ENCODE results near the gene FBXW5.

Gene FBXW5

DNA sequence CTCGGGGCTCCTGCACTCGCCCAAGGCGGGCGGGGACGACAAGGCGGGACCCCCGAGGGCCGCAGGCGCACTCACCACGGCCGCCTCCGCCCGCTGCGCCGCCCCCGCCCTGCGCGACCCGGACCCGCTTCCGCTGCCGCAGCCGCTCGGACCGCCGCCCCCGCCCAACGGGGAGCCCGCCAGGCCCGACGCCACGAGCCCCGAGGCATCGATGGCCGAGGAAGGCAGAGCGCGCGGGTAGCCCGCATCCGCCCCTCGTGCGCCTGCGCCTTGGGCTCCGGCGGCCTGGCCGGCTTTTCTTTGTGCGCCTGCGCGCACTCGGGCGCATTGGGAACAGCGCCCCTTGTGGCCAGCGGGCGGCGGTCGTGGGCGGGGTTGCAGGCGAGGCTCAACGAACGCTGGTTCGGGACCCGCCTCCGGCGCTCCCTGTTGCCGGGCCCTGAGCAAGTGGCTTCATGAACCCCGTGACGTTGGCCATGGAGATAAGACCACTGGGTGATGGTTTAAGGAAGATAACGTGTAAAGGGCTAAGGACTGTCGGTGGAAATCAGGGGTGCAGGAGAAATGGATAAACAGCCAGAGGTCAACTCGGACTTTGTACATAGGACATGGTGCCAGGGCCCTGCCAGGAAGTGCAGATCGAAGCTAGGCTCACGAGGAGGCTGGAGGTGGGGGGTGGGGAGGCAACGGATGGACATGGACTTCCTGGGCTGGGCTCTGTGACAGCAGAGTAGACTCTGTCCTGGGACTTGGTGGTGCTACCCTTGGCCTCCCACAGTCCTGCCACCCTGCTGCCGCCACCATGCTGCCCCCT lies at the start of gene FBXW5, which contains the start of gene C8G:
TSS of gene FBXW5 (minus strand) at position 220 of the 814 bp plus-strand sequence. CDS start 655 bp downstream, outside the sequence.
TSS of gene C8G (plus strand) at position 725 of the 814 bp plus-strand sequence. CDS start at position 803, 78 bp downstream.
- peak; percentile 87 to 97 for DNase-seq

DNA sequence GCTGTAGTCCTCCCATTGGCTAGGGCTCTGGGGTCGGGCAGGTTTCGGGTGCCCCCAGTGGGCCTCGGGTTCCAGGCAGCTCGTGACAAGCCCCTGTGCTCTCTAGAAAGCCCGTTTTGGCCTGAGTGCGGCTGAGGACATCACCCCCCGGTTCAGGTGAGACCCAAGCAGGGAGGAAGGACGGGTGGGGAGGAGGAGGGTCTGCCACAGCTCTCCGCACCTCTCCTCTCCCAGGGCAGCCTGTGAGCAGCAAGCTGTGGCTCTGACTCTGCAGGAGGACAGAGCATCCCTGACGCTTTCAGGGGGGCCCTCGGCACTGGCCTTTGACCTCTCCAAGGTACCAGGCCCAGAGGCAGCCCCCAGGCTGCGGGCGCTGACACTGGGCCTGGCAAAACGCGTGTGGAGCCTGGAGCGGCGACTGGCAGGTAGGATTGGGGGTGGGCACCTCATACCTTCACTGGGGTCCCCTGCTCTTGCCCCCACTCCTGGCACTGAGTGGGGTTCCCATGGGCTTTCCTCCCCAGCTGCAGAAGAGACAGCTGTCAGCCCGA lies 48.4 kb upstream of the FBXW5 start:
- no peak for DNase-seq

GRCh38 chr9:136991993-136992818 lies 47.7 kb upstream of the FBXW5 start, which contains the start of gene PAXX:
Gene PAXX (plus strand): TSS chr9:136992422. CDS start chr9:136992444, 22 bp downstream.
- DNase-seq: peak; percentile 74 to 81

- no peak for DNase-seq
Measured at GRCh38 chr9:136990242-136990911, 45.8 kb upstream of the FBXW5 start.

- DNase-seq: no peak
Measured at GRCh38 chr9:136988872-136989271, 44.3 kb upstream of the FBXW5 start.

DNA sequence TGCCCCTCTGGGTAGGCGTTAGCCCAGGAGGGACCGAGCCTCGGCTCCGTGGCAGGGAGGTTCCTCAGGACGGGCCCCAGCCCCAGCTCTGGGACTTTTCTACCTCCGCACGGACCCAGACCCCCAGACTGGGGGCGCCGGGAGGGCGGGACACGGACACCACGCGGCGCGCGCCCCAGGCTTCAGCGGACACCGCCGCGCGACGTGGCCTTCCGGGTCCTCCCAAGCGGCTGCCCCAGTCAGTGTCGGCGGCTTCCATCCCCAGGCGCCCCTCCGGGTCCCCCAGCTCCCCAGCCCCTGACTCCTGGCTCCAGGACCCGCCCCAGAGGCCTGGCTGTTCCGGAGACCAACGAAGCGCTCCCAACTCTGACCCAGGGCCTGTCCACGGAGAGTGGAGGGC lies 41.3 kb upstream of the FBXW5 start:
- no peak for DNase-seq

DNA sequence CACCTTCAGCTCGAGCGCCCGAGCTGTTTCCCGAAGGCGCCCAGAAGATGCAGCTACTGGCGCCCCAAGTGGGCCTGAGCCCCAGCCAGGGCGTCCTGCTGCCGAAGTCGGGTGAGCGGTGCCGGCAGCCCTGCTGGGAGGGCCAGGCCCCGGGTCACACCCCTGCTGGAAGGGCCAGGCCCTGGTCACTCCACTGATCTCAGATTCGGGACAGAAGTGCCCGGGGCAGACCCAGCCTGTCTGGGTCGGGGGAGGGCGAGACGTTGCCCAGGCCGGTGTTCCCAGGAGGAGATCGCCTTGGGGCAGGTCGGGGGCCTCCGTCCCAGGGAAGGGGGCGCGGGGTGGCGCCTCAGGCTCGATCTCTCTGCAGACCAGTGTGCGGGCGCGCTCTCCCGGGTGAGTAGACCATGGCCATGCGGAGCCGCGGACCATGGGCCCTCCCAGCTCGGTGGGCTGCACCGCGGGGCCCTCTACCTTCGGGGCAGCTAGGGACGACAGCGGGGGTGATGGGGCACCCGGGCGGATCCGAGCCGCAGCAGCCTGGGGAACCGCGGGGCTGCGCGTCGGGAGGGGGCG lies 40.6 kb upstream of the FBXW5 start:
- no peak for DNase-seq

- no peak for DNase-seq
Measured at GRCh38 chr9:136984464-136985026, 40.0 kb upstream of the FBXW5 start.

GRCh38 chr9:136983656-136984314 lies 39.2 kb upstream of the FBXW5 start:
- no peak for DNase-seq

DNA sequence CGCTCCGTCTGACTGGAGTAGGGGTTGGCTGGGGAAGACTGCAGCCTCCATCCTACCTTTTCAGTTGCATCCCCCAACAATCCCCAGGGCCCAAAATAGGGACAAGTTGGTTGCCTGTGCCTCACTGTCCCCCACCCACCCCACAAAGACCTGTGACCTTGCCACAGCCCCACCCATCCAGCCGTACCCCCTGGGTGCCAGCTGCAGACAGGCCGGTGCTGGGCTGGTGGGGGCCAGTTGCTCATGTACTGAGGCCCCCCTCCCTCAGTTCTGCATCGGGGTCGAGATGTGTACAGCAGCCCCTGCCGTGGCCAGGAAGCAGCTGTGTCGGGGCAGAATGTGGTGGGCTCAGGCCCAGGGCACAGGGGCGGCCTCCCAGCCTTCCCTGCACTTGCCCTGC lies 38.6 kb upstream of the FBXW5 start:
- DNase-seq: no peak

DNA sequence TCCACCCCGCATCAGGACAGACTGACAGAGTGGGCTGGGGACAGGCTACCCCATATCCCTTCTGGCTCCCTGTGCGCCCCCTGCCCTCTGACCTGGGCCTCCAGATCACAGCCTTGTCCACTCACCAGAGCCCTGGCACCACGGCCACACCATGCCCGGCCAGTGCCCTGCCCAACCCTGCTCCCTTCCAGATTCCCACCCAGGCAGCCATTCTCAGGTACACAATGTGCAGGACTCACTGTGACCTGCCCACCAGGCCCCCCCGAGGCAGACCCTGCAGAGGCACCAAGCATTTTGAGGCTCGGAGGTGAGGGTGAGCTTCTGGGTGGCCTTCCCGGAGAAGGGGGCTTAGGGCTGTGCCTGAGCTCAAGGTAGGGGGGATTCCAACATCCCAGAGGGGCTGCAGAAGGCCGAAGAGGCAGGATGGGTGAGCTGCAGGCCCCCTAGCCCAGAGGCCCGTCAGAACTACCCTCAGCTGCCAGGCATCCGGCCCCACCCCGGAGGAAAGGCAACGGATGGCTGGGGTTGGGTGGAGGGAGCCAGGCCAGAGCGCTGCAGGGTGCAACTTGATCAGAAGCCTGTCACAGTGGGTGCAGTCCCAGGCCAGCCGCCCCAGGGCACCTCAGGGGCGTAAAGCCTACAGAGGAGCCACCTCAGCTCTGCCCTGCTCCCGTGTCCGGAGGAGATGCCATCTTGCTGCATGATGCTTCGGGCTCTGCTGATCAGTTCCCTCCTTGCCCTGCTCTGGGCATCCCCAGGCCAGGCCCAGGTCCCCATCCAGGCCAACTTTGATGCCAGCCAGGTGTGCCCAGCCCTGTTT lies 37.9 kb upstream of the FBXW5 start, which contains the start of gene LCNL1:
TSS of gene LCNL1 (plus strand) at position 762 of the 820 bp plus-strand sequence. CDS start 594 bp downstream, outside the sequence.
- DNase-seq: no peak

DNA sequence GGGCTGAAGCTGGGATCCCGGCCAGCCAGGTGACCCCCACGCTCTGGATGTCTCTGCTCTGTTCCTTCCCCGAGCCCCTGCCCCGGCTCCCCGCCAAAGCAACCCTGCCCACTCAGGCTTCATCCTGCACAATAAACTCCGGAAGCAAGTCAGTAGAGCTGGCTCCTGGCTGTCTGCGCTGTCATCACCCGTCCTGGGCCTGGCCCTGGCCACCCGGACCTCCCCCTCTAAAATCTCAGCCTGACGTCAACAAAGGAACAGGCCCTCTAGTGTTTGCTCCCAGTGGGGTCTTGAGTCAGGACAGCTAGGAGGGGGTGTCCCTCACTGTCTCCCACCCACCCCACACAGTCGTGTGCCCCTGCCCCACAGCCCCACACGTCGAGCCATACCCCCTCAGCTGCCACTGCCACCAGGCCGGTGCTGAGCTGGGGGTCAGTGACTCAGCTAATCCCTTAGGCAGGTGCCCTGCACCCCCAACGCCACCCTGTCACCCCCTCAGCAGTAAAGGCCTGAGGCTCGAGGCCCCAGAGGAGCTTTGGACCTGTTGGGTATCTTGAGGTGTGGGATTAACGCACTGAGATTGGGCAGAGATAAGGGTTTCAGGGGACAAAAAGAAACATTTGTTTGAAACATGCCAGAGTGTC lies 37.2 kb upstream of the FBXW5 start:
- DNase-seq: no peak

- no peak for DNase-seq
Measured at GRCh38 chr9:136980669-136981478, 36.3 kb upstream of the FBXW5 start.

GRCh38 chr9:136979769-136980587 lies 35.4 kb upstream of the FBXW5 start:
- no peak for DNase-seq

DNA sequence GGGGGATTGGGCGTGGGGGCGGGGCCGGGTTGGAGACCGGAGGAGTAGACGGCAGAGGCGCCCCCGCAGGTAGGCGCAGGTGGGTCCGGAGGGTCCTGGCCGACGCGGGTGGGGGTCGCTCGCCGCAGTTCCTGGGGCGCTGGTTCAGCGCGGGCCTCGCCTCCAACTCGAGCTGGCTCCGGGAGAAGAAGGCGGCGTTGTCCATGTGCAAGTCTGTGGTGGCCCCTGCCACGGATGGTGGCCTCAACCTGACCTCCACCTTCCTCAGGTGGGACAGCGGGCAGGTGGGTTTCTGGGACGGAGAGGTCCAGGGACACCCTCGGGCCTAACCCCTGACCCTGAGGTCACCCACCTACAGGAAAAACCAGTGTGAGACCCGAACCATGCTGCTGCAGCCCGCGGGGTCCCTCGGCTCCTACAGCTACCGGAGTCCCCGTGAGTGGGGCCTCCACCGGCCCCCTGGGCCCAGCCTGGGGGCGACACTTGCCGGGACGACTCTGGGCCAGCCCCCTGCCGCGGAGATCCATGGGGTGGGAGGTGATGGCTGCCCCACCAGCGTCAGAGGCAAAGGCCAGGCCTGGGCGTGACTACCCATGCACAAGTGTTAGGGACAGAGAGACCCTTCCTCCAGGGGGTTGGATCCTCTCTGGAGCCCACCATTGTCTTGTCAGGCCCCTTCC lies 34.5 kb upstream of the FBXW5 start:
- DNase-seq: no peak

GRCh38 chr9:136978073-136978864 lies 33.7 kb upstream of the FBXW5 start:
- DNase-seq: peak; percentile 61 to 66

GRCh38 chr9:136977649-136978072 lies 33.1 kb upstream of the FBXW5 start:
- no peak for DNase-seq

All from NCI-H1930 (cell line).